Prostate gland (tissue), 2 donors: Measurements from ENCODE around the gene TH. TPM values are rescaled to one million over a fixed set of nuclear protein-coding genes. Genes with fewer than 3 reads are reported as not detected.
A peak's percentile ranks its signal among the peaks of the same experiment; 100 is the strongest.

Experiments
- DNase-seq: peaks from one replicate; pipeline ENCODE4 v3.0.0-alpha.2; 2019; ENCODE audit warnings: low spot score
- H3K27ac ChIP-seq, 2 donors: fragments of 200-600 bp; sonication (generic); 2 replicates each; pipeline ENCODE4 v1.5.1; 2017 to 2019
- H3K27me3 ChIP-seq: fragments of 200-600 bp; sonication (generic); replicated peaks from 2 replicates; pipeline ENCODE4 v1.5.1; 2019; ENCODE audit not compliant: insufficient read depth
- H3K36me3 ChIP-seq, 2 donors: fragments of 200-600 bp; sonication (generic); 1 replicate in 1 of 2; 2 replicates in 1 of 2; pipeline versions ENCODE4 v1.5.1 to v1.8.1; 2017 to 2019
- H3K4me1 ChIP-seq: fragments of 200-600 bp; sonication (generic); replicated peaks from 2 replicates; pipeline ENCODE4 v1.5.1; 2019
- H3K4me3 ChIP-seq, 2 donors: fragments of 200-600 bp; sonication (generic); 2 replicates each; pipeline ENCODE4 v1.5.1; 2017 to 2019
- H3K9me3 ChIP-seq: fragments of 200-600 bp; sonication (generic); 2 replicates; pipeline ENCODE4 v1.5.1; 2017
- CTCF ChIP-seq, 4 experiments: fragments of 200-600 bp in 2 of 4; fragments of 450-650 bp in 2 of 4; sonication (generic) in 2 of 4; IDR thresholded peaks; 1 replicate in 3 of 4; 2 replicates in 1 of 4; pipeline ENCODE4 v1.5.1; 2016 to 2019; ENCODE audit warnings: antibody characterized with exemption in 4 of 4, mild to moderate bottlenecking in 2 of 4, moderate library complexity in 2 of 4
- POLR2A ChIP-seq: fragments of 450-650 bp; IDR thresholded peaks from one replicate; pipeline ENCODE4 v1.6.1; 2016; ENCODE audit warnings: antibody characterized with exemption, mild to moderate bottlenecking
- POLR2AphosphoS5 ChIP-seq: sonication (generic); formaldehyde crosslinking; IDR thresholded peaks from one replicate; pipeline ENCODE4 v1.6.1; 2017; ENCODE audit warnings: antibody characterized with exemption
- WGBS: methylation state at CpG from one replicate; pipeline ENCODE4 v1.1.5; 2018; 5-methylcytosine and 5-hydroxymethylcytosine counted together
- intact Hi-C: fragments of 100-400 bp; cut with DNase I; formaldehyde crosslinking; loops from one replicate; pipeline ENCODE4 v1.14.2; 2022
- total RNA-seq, 2 donors: library from RNA; depleted of rRNA; stranded (reverse); fragments of >200 nt; gene quantifications; one replicate each; pipeline ENCODE4 v1.1.0, GENCODE V29; 2016

Gene TH
- total RNA-seq, 2 donors from 2014 or later: 2.4 TPM; not detected in 1

GRCh38 chr11:2142762-2143202, 28.8 kb downstream of the TH start:
- Histone ChIP-seq H3K27ac (no peak overlapping the region), H3K9me3 (no peaks in the 10 kb centered on the region), H3K36me3 (no peaks in the 10 kb centered on the region), H3K4me3 (no peak overlapping the region), H3K4me1 (peaks cover under 1% of the 10 kb centered on the region), H3K27me3 (peaks cover 43% of the 10 kb centered on the region)
- no peak for DNase-seq
- intact Hi-C loops: no loop called here
- WGBS: 31% methylated on average over 6 of the region's 6 CpGs
- TF ChIP-seq POLR2A (no peak), CTCF (IDR thresholded peaks at IDR 0.05) (no peak), POLR2AphosphoS5 (no peak)

- intact Hi-C loops: no loop called here
- 41% methylated on average over 5 of the region's 5 CpGs for WGBS
- no peak for DNase-seq
- no peak overlapping the region for H3K4me3 ChIP-seq
- H3K9me3 ChIP-seq: no peaks in the 10 kb centered on the region
- H3K36me3 ChIP-seq: no peaks in the 10 kb centered on the region
- H3K4me1 ChIP-seq: peaks cover 5% of the 10 kb centered on the region
- no peak overlapping the region for H3K27ac ChIP-seq
- TF ChIP-seq POLR2A: no peak
- peaks cover 45% of the 10 kb centered on the region for H3K27me3 ChIP-seq
Observed at GRCh38 chr11:2142300-2142759, 29.3 kb downstream of the TH start.

GRCh38 chr11:2140411-2141400, 30.9 kb downstream of the TH start:
- WGBS: 10% methylated on average over 76 of the region's 102 CpGs
- peaks cover 39% of the 10 kb centered on the region for H3K27me3 ChIP-seq
- no peaks in the 10 kb centered on the region for H3K36me3 ChIP-seq
- intact Hi-C loops: no loop called here
- no peaks in the 10 kb centered on the region for H3K9me3 ChIP-seq
- DNase-seq: no peak
- H3K4me1 ChIP-seq: peaks cover 6% of the 10 kb centered on the region
- TF ChIP-seq CTCF (IDR thresholded peaks at IDR 0.05) (no peak), POLR2AphosphoS5 (no peak), POLR2A (no peak)
- H3K27ac ChIP-seq: no peak overlapping the region
- H3K4me3 ChIP-seq: no peak overlapping the region

- H3K4me1 ChIP-seq: peaks cover 6% of the 10 kb centered on the region
- TF ChIP-seq POLR2AphosphoS5: no peak
- TF ChIP-seq CTCF (IDR thresholded peaks at IDR 0.05): no peak
- TF ChIP-seq POLR2A: no peak
- no peak for DNase-seq
Observed at GRCh38 chr11:2139621-2140337, 31.8 kb downstream of the TH start.

GRCh38 chr11:2139123-2139521, 32.5 kb downstream of the TH start, which contains the start of gene IGF2:
TSS of gene IGF2 (minus strand) at chr11:2139389. CDS start at chr11:2135523, 3,866 bp downstream.
- 1% methylated on average over 61 of the region's 62 CpGs for WGBS
- H3K27me3 ChIP-seq: peaks cover 29% of the 10 kb centered on the region
- intact Hi-C loops: no loop called here
- H3K27ac ChIP-seq: no peak within 1 kb of the TSS
- H3K4me3 ChIP-seq: peak within 1 kb of the TSS; percentile 12 to 22
- TF ChIP-seq POLR2A (no peak), POLR2AphosphoS5 (no peak)
- peaks cover 6% of the 10 kb centered on the region for H3K4me1 ChIP-seq
- DNase-seq: no peak
- no peaks in the 10 kb centered on the region for H3K36me3 ChIP-seq
- H3K9me3 ChIP-seq: no peaks in the 10 kb centered on the region

More at GRCh38 chr11:2139621-2140337, 31.8 kb downstream of the TH start:
- H3K9me3 ChIP-seq: no peaks in the 10 kb centered on the region
- peaks cover 30% of the 10 kb centered on the region for H3K27me3 ChIP-seq
- 2% methylated on average over 26 of the region's 57 CpGs for WGBS
- intact Hi-C loops: no loop called here
- H3K36me3 ChIP-seq: no peaks in the 10 kb centered on the region
- no peak overlapping the region for H3K4me3 ChIP-seq
- H3K27ac ChIP-seq: no peak overlapping the region
